A549 (cell line): ENCODE measurements around the gene TBC1D22A. TPM values are rescaled to one million over a fixed set of nuclear protein-coding genes. Genes with fewer than 3 reads are reported as not detected.

Experiments
- ATAC-seq, 2 experiments: fragments of 200-7000 bp in 1 of 2; fragments of >200 bp in 1 of 2; cut with Nextera tagmentation in 1 of 2; cut with Tn5 transposase in 1 of 2; 3 replicates each; pipeline versions ENCODE4 v1.8.0 to v1.9.1; 2018 to 2020; ENCODE audit warnings: mild to moderate bottlenecking in 1 of 2, moderate library complexity in 1 of 2
- CTCF ChIA-PET: fragments of 300-600 bp; sonication (Branson Sonifier 250); formaldehyde crosslinking; extraction: SDS; loops from one replicate; lab custom pipeline; 2021; ENCODE audit warnings: antibody characterized with exemption, inconsistent platforms; lab: Yijun Ruan, JAX
- POLR2A ChIA-PET: fragments of 350-600 bp; formaldehyde crosslinking; extraction: SDS; loops from one replicate; lab custom pipeline; 2021; ENCODE audit warnings: antibody characterized with exemption, inconsistent platforms; lab: Yijun Ruan, JAX
- DNase-seq, 2 experiments: peaks; one replicate each; pipeline versions ENCODE4 v3.0.0 to v3.0.0-alpha.2; 2011 to 2016; ENCODE audit warnings: low read depth in 1 of 2, low spot score in 1 of 2
- FAIRE-seq: peaks from 2 replicates; lab custom pipeline; 2011; peaks lifted over from hg19 to GRCh38; lab: Jason Lieb, UNC
- H3K27ac ChIP-seq, 2 experiments: fragments of >200 bp; sonication (Bioruptor Twin); formaldehyde crosslinking; 3 replicates each; pipeline ENCODE4 v1.5.1; 2016 to 2017
- H3K4me1 ChIP-seq: fragments of >200 bp; sonication (Bioruptor Twin); formaldehyde crosslinking; 3 replicates; pipeline ENCODE4 v1.6.1; 2016
- H3K4me2 ChIP-seq: fragments of >200 bp; sonication (Bioruptor Twin); formaldehyde crosslinking; 3 replicates; pipeline ENCODE4 v1.6.1; 2016
- H3K4me3 ChIP-seq: fragments of >200 bp; sonication (Bioruptor Twin); formaldehyde crosslinking; 3 replicates; pipeline ENCODE4 v1.5.1; 2016
- H3K9me3 ChIP-seq: fragments of >200 bp; sonication (Bioruptor Twin); formaldehyde crosslinking; 3 replicates; pipeline ENCODE4 v1.6.1; 2016
- EP300 ChIP-seq, 2 experiments: fragments of >200 bp; sonication (Bioruptor Twin); formaldehyde crosslinking; IDR thresholded peaks; 2 replicates in 1 of 2; 3 replicates in 1 of 2; pipeline ENCODE4 v1.6.1; 2016 to 2017
- ESRRA ChIP-seq: fragments of 150-350 bp; IDR thresholded peaks from 2 replicates; pipeline ENCODE4 v1.6.1; 2014; ENCODE audit warnings: mild to moderate bottlenecking, low read length, borderline replicate concordance
- HOXA7 ChIP-seq: fragments of 250-450 bp; sonication (Bioruptor Pico); IDR thresholded peaks from 2 replicates; pipeline ENCODE4 v1.5.0; 2020; ENCODE audit warnings: mild to moderate bottlenecking, moderate library complexity
- JUN ChIP-seq, 2 experiments: fragments of >200 bp; sonication (Bioruptor Twin); formaldehyde crosslinking; IDR thresholded peaks; 2 replicates in 1 of 2; 3 replicates in 1 of 2; pipeline ENCODE4 v1.6.1; 2016 to 2017
- MYC ChIP-seq: IDR thresholded peaks from 2 replicates; pipeline ENCODE4 v1.6.1; 2012; ENCODE audit warnings: mild to moderate bottlenecking, inconsistent platforms, low read length, improper control_type of control experiment, borderline replicate concordance
- POLR2AphosphoS2 ChIP-seq: conservative IDR thresholded peaks from 2 replicates; pipeline ENCODE4 v1.6.1; 2012; ENCODE audit warnings: low read length, improper control_type of control experiment, inconsistent platforms
- RNF2 ChIP-seq: fragments of 200-600 bp; sonication (generic); IDR thresholded peaks from 2 replicates; pipeline ENCODE4 v1.6.1; 2016; ENCODE audit warnings: low read depth, mild to moderate bottlenecking, antibody characterized with exemption, moderate library complexity, borderline replicate concordance
- ZC3H11A ChIP-seq: fragments of 450-650 bp; IDR thresholded peaks from 2 replicates; pipeline ENCODE4 v1.6.1; 2014; ENCODE audit warnings: antibody characterized with exemption, mild to moderate bottlenecking
- ZFP36 ChIP-seq: fragments of 450-650 bp; IDR thresholded peaks from 2 replicates; pipeline ENCODE4 v1.6.1; 2014; ENCODE audit warnings: borderline replicate concordance; ENCODE audit not compliant: partially characterized antibody
- WGBS: methylation state at CpG from one replicate; pipeline ENCODE4 v1.1.6; 2017; ENCODE audit errors: missing lambda C conversion rate; 5-methylcytosine and 5-hydroxymethylcytosine counted together
- polyA plus RNA-seq, 4 experiments: library from polyadenylated mRNA; depleted of rRNA in 3 of 4; stranded (reverse); fragments of >200 nt; fragmentation: RNase III in 1 of 4; extraction: RNeasy Plus Mini Kit Qiagen cat#74134 plus additional on column Dnase treatment in 1 of 4; gene quantifications; 2 replicates in 3 of 4; 3 replicates in 1 of 4; pipeline ENCODE4 v1.2.3, GENCODE V29; 2011 to 2017
- TF ChIP-seq, protein P1 (sequence below): fragments of 150-350 bp; IDR thresholded peaks from 2 replicates; pipeline ENCODE4 v1.6.1; 2014; ENCODE audit warnings: low read depth, mild to moderate bottlenecking, low read length
- TF ChIP-seq, protein P2 (sequence below): IDR thresholded peaks from 2 replicates; pipeline ENCODE4 v1.6.1; 2012
- TF ChIP-seq, protein P3 (sequence below): fragments of 250-450 bp; sonication (Bioruptor Pico); IDR thresholded peaks from 2 replicates; pipeline ENCODE4 v1.5.0; 2021; ENCODE audit warnings: mild to moderate bottlenecking, moderate library complexity, borderline replicate concordance
- TF ChIP-seq, protein P4 (sequence below): fragments of 200-600 bp; sonication (generic); IDR thresholded peaks from 2 replicates; pipeline ENCODE4 v1.6.1; 2016; ENCODE audit warnings: antibody characterized with exemption, mild to moderate bottlenecking, moderate library complexity

Gene TBC1D22A
- polyA plus RNA-seq, 2 of the 4 experiments (the other 2 are of a cell fraction), result 8.9 to 10.8 TPM

DNA sequence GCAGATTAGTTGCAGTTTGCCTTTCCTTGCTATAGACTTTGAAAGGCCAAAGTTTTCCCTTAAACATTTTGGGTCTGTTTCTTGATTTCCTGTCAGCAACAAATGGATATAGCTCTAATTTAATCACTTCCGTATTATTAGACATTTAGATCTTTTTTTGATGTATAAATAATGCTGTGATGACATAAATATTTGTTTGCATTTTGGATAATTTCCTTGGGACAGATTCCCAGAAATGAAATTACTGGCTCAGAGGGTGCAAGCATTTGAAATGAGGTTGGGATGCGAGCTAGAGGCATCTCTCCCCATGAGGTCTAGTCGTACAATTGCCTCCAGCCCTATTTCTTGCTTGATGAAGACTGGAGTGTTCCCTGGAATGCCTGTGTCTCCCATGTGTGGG is 94.2 kb downstream of the TBC1D22A start (continued):
- no peak for TF ChIP-seq POLR2AphosphoS2
- TF ChIP-seq, protein P1, sequence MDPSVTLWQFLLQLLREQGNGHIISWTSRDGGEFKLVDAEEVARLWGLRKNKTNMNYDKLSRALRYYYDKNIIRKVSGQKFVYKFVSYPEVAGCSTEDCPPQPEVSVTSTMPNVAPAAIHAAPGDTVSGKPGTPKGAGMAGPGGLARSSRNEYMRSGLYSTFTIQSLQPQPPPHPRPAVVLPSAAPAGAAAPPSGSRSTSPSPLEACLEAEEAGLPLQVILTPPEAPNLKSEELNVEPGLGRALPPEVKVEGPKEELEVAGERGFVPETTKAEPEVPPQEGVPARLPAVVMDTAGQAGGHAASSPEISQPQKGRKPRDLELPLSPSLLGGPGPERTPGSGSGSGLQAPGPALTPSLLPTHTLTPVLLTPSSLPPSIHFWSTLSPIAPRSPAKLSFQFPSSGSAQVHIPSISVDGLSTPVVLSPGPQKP, result no peak

DNA sequence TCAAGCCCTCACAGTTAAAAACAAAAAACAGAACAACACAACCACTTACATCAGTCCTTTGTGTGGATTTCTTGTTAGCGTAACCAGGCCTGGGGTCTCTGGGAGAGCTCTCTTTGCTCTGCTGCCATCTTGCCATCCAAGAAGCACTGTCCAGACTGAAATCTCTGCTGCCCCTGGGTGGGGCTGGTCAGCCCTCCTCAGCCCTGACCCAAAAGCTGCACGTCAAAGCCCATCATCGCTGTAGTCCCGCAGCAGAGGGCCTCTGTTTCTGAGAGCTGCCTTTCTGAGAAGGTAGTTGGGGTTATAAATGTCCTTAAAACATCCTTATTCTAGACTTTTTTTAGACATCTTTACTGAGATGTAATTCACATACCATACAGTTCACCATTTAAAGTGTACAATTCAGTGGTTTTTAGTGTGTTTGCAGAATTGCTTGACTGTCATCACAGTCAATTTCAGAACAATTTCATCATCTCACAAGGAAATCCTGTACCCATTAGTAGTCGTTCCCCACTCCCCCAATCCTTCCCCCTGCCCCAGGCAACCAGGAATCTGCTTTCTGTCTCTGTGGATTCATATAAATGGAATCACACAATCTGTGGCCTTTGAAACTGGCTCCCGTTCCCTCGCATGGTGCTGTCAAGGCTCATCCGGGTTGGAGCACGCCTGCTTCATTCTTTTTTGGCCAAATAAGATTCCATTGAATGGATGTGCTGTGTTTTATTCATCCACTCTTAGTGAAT is 94.9 kb downstream of the TBC1D22A start:
- CTCF ChIA-PET, result no interaction called here
- WGBS, result 93% methylated on average over 9 of the region's 9 CpGs
- FAIRE-seq (no peak), DNase-seq (no peak), ATAC-seq (no peak)
- no peak overlapping the region for H3K4me3 ChIP-seq
- H3K9me3 ChIP-seq, result no peaks in the 10 kb centered on the region
- POLR2A ChIA-PET, result no interaction called here
- TF ChIP-seq RNF2 (no peak), JUN (IDR thresholded peaks at IDR 0.05) (no peak), HOXA7 (CRISPR knock-in tag) (no peak)
- TF ChIP-seq, protein P2, sequence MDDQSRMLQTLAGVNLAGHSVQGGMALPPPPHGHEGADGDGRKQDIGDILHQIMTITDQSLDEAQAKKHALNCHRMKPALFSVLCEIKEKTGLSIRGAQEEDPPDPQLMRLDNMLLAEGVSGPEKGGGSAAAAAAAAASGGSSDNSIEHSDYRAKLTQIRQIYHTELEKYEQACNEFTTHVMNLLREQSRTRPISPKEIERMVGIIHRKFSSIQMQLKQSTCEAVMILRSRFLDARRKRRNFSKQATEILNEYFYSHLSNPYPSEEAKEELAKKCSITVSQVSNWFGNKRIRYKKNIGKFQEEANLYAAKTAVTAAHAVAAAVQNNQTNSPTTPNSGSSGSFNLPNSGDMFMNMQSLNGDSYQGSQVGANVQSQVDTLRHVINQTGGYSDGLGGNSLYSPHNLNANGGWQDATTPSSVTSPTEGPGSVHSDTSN, result no peak
- TF ChIP-seq, protein P3, sequence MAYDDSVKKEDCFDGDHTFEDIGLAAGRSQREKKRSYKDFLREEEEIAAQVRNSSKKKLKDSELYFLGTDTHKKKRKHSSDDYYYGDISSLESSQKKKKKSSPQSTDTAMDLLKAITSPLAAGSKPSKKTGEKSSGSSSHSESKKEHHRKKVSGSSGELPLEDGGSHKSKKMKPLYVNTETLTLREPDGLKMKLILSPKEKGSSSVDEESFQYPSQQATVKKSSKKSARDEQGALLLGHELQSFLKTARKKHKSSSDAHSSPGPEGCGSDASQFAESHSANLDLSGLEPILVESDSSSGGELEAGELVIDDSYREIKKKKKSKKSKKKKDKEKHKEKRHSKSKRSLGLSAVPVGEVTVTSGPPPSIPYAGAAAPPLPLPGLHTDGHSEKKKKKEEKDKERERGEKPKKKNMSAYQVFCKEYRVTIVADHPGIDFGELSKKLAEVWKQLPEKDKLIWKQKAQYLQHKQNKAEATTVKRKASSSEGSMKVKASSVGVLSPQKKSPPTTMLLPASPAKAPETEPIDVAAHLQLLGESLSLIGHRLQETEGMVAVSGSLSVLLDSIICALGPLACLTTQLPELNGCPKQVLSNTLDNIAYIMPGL (CRISPR knock-in tag), result no peak
- H3K4me2 ChIP-seq, result no peak overlapping the region
- H3K4me1 ChIP-seq, result no peaks in the 10 kb centered on the region
- no peak overlapping the region for H3K27ac ChIP-seq

DNA sequence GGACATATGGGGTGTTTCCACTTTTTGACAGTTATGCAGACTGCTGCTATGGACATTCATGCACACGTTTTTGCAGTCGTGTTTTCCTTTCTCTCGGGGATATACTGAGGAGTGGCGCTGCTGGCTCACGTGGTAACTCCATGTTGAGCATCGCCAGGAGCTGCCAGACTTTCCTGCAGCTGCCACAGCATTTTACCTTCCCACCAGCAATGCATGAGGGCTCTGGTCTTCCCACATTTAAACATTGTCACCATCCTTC is 95.4 kb downstream of the TBC1D22A start:
- no peaks in the 10 kb centered on the region for H3K4me1 ChIP-seq
- DNase-seq, result no peak
- H3K4me2 ChIP-seq, result no peak overlapping the region
- H3K27ac ChIP-seq, result no peak overlapping the region
- ATAC-seq, result no peak
- no peak overlapping the region for H3K4me3 ChIP-seq
- CTCF ChIA-PET, result no interaction called here
- no peaks in the 10 kb centered on the region for H3K9me3 ChIP-seq
- POLR2A ChIA-PET, result no interaction called here
- TF ChIP-seq EP300 (IDR thresholded peaks at IDR 0.05) (no peak), MYC (no peak), ZC3H11A (no peak), ZFP36 (no peak), ESRRA (no peak)
- TF ChIP-seq, protein P4, sequence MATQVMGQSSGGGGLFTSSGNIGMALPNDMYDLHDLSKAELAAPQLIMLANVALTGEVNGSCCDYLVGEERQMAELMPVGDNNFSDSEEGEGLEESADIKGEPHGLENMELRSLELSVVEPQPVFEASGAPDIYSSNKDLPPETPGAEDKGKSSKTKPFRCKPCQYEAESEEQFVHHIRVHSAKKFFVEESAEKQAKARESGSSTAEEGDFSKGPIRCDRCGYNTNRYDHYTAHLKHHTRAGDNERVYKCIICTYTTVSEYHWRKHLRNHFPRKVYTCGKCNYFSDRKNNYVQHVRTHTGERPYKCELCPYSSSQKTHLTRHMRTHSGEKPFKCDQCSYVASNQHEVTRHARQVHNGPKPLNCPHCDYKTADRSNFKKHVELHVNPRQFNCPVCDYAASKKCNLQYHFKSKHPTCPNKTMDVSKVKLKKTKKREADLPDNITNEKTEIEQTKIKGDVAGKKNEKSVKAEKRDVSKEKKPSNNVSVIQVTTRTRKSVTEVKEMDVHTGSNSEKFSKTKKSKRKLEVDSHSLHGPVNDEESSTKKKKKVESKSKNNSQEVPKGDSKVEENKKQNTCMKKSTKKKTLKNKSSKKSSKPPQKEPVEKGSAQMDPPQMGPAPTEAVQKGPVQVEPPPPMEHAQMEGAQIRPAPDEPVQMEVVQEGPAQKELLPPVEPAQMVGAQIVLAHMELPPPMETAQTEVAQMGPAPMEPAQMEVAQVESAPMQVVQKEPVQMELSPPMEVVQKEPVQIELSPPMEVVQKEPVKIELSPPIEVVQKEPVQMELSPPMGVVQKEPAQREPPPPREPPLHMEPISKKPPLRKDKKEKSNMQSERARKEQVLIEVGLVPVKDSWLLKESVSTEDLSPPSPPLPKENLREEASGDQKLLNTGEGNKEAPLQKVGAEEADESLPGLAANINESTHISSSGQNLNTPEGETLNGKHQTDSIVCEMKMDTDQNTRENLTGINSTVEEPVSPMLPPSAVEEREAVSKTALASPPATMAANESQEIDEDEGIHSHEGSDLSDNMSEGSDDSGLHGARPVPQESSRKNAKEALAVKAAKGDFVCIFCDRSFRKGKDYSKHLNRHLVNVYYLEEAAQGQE, result no peak
- no peak for FAIRE-seq
- 85% methylated on average over 6 of the region's 6 CpGs for WGBS
